Neural progenitor cell (in vitro differentiated cells): ENCODE results near the gene KIF5B.

Experiments used
- CTCF ChIP-seq: fragments of 200-600 bp; sonication (generic); IDR thresholded peaks from 2 replicates; pipeline ENCODE4 v1.5.1; 2017; ENCODE audit warnings: antibody characterized with exemption, mild to moderate bottlenecking
- EZH2 ChIP-seq: fragments of 200-600 bp; sonication (generic); IDR thresholded peaks from 2 replicates; pipeline ENCODE4 v1.6.1; 2017; ENCODE audit warnings: antibody characterized with exemption, mild to moderate bottlenecking, moderate library complexity
- EZH2phosphoT487 ChIP-seq: fragments of 200-600 bp; sonication (generic); IDR thresholded peaks from 2 replicates; pipeline ENCODE4 v1.6.1; 2017; ENCODE audit warnings: antibody characterized with exemption

- TF ChIP-seq CTCF: no peak
- no peak for TF ChIP-seq EZH2
- no peak for TF ChIP-seq EZH2phosphoT487
Measured at GRCh38 chr10:31963589-31963980, 92.6 kb downstream of the KIF5B start.
